Activated T-helper 2 cell treated with anti-CD3 and anti-CD28 coated beads, Interferon-gamma antibody, Interleukin-2, Interleukin-4, amounts not matched to agents 10 μg/mL and 5 μg/mL and 100 μg/mL, durations not matched to agents 14 hours and 24 hours and 36 hours (primary cell): ENCODE measurements around the gene PHTF1. TPM values are rescaled to one million over a fixed set of nuclear protein-coding genes. Genes with fewer than 3 reads are reported as not detected.

Experiments
- DNase-seq: peaks from one replicate; pipeline ENCODE4 v3.0.0; 2021; ENCODE audit warnings: low spot score
- H3K27ac Mint-ChIP-seq: one replicate; pipeline ENCODE4 v1.8.0; 2021; ENCODE audit warnings: mixed read lengths
- H3K27me3 Mint-ChIP-seq: one replicate; pipeline ENCODE4 v1.8.0; 2021; ENCODE audit warnings: low read depth, mixed read lengths
- H3K36me3 Mint-ChIP-seq: one replicate; pipeline ENCODE4 v1.8.0; 2021; ENCODE audit warnings: low read depth, mixed read lengths
- H3K4me1 Mint-ChIP-seq: one replicate; pipeline ENCODE4 v1.8.0; 2021; ENCODE audit warnings: low read depth, mixed read lengths
- H3K4me3 Mint-ChIP-seq: one replicate; pipeline ENCODE4 v1.8.0; 2021; ENCODE audit warnings: low read depth, mild to moderate bottlenecking, moderate library complexity, mixed read lengths
- H3K9me3 Mint-ChIP-seq: one replicate; pipeline ENCODE4 v1.8.0; 2021; ENCODE audit warnings: mixed read lengths
- intact Hi-C: fragments of 100-400 bp; cut with micrococcal nuclease; formaldehyde crosslinking; loops from one replicate; pipeline ENCODE4 v1.15.1; 2023
- total RNA-seq: library from RNA; stranded (reverse); gene quantifications from 2 replicates; pipeline ENCODE4 v1.2.3, GENCODE V29; 2022

Gene PHTF1
- 22.0 and 22.5 TPM in 2 replicates for total RNA-seq

- H3K27me3 Mint-ChIP-seq, result no peaks in the 10 kb centered on the region
- no peaks in the 10 kb centered on the region for H3K9me3 Mint-ChIP-seq
- peaks cover 25% of the 10 kb centered on the region for H3K4me1 Mint-ChIP-seq
- peak; percentile 54 for DNase-seq
- H3K27ac Mint-ChIP-seq, result peak within 1 kb of the TSS; percentile 95
- H3K4me3 Mint-ChIP-seq, result peak within 1 kb of the TSS; percentile 95
- intact Hi-C loops, result loop anchor here (2.0 to 5.0 kb wide), 5 partner anchors 27 to 617 kb away; partner anchors contain the start of gene RSBN1
- peaks cover 42% of the 10 kb centered on the region for H3K36me3 Mint-ChIP-seq
Observed at GRCh38 chr1:113759333-113760101, at the start of gene PHTF1. Gene PHTF1, minus strand, starts transcription at chr1:113759486. Its CDS starts 783 bp downstream, at chr1:113758703.

GRCh38 chr1:113808450-113809195 lies 49.3 kb upstream of the PHTF1 start:
- Mint-ChIP-seq H3K36me3 (peaks cover 62% of the 10 kb centered on the region), H3K27me3 (no peaks in the 10 kb centered on the region), H3K4me3 (peak overlapping the region; percentile 17), H3K9me3 (no peaks in the 10 kb centered on the region), H3K4me1 (peaks cover 46% of the 10 kb centered on the region), H3K27ac (peak overlapping the region; percentile 3)
- no peak for DNase-seq
- intact Hi-C loops, result loop anchor here (5.0 kb wide), 1 partner anchor 534 kb away; no protein-coding TSS in a partner anchor

GRCh38 chr1:113805639-113806038 lies 46.4 kb upstream of the PHTF1 start:
- Mint-ChIP-seq H3K36me3 (peaks cover 72% of the 10 kb centered on the region), H3K27me3 (no peaks in the 10 kb centered on the region), H3K4me1 (peaks cover 61% of the 10 kb centered on the region), H3K4me3 (no peak overlapping the region), H3K9me3 (peaks cover 9% of the 10 kb centered on the region), H3K27ac (no peak overlapping the region)
- DNase-seq, result no peak
- intact Hi-C loops, result loop anchor here (5.0 kb wide), 1 partner anchor 537 kb away; no protein-coding TSS in a partner anchor

DNA sequence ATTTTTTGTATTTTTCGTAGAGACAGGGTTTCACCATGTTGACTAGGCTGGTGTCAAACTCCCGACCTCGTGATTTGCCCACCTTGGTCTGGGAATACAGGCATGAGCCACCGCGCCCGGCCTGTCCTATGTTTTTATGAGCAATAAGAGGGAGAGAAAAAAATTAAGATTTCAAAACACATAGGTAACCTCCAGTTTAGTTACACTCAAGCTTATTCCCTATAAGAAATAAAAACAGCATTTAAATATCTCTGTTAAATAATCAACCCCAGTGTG lies 45.9 kb upstream of the PHTF1 start:
- peaks cover 62% of the 10 kb centered on the region for H3K4me1 Mint-ChIP-seq
- peaks cover 9% of the 10 kb centered on the region for H3K9me3 Mint-ChIP-seq
- peaks cover 72% of the 10 kb centered on the region for H3K36me3 Mint-ChIP-seq
- DNase-seq, result no peak
- intact Hi-C loops, result loop anchor here (5.0 kb wide), 1 partner anchor 537 kb away; no protein-coding TSS in a partner anchor
- no peak overlapping the region for H3K4me3 Mint-ChIP-seq
- no peak overlapping the region for H3K27ac Mint-ChIP-seq
- no peaks in the 10 kb centered on the region for H3K27me3 Mint-ChIP-seq

GRCh38 chr1:113804421-113805255 lies 45.4 kb upstream of the PHTF1 start:
- Mint-ChIP-seq H3K36me3 (peaks cover 68% of the 10 kb centered on the region), H3K9me3 (peaks cover 9% of the 10 kb centered on the region), H3K4me3 (no peak overlapping the region), H3K4me1 (peaks cover 58% of the 10 kb centered on the region), H3K27ac (peak overlapping the region; percentile 40), H3K27me3 (no peaks in the 10 kb centered on the region)
- intact Hi-C loops, result loop anchor here (5.0 kb wide), 2 partner anchors 47 to 538 kb away; partner anchors contain the start of gene PHTF1
- no peak for DNase-seq

- peaks cover 63% of the 10 kb centered on the region for H3K36me3 Mint-ChIP-seq
- no peak overlapping the region for H3K4me3 Mint-ChIP-seq
Observed at GRCh38 chr1:113802367-113803007, 43.2 kb upstream of the PHTF1 start.

DNA sequence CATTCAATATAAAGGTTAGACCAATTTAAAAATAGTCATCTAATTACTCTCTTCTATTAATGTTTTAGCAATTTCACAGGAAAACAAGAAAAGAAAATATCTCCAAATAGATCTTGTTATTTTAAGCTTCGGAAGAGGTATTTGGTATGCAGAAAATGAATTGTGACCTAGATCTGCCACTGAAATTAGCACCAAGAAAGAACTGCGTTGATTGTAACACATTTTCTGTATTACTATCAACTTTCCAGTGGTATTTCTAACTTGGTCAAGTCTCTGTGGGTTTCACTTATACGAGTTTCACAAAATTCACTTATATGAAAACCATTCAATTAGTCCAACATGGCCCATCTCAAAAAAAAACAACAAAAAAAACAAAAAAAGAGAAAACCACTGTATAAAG lies 41.2 kb upstream of the PHTF1 start:
- Mint-ChIP-seq H3K36me3 (peaks cover 62% of the 10 kb centered on the region), H3K9me3 (peaks cover 9% of the 10 kb centered on the region), H3K27me3 (no peaks in the 10 kb centered on the region), H3K4me3 (no peak overlapping the region), H3K27ac (no peak overlapping the region), H3K4me1 (peaks cover 51% of the 10 kb centered on the region)
- intact Hi-C loops, result loop anchor here (1.0 to 5.0 kb wide), 2 partner anchors 13 to 43 kb away; partner anchors contain the start of gene PHTF1
- no peak for DNase-seq

More at GRCh38 chr1:113802367-113803007, 43.2 kb upstream of the PHTF1 start:
- Mint-ChIP-seq H3K9me3 (peaks cover 9% of the 10 kb centered on the region), H3K27me3 (no peaks in the 10 kb centered on the region), H3K4me1 (peaks cover 57% of the 10 kb centered on the region), H3K27ac (peak overlapping the region; percentile 52)
- no peak for DNase-seq
- intact Hi-C loops, result loop anchor here (1.0 to 5.0 kb wide), 2 partner anchors 10 to 45 kb away; partner anchors contain the start of genes PHTF1 and RSBN1

GRCh38 chr1:113797472-113797871 lies 38.2 kb upstream of the PHTF1 start:
- Mint-ChIP-seq H3K27ac (no peak overlapping the region), H3K4me3 (no peak overlapping the region), H3K36me3 (peaks cover 61% of the 10 kb centered on the region), H3K4me1 (peaks cover 44% of the 10 kb centered on the region), H3K9me3 (peaks cover under 1% of the 10 kb centered on the region), H3K27me3 (no peaks in the 10 kb centered on the region)
- intact Hi-C loops, result no loop called here
- DNase-seq, result no peak

- DNase-seq, result no peak
- H3K4me1 Mint-ChIP-seq, result peaks cover 45% of the 10 kb centered on the region
- H3K27ac Mint-ChIP-seq, result no peak overlapping the region
- intact Hi-C loops, result no loop called here
- no peak overlapping the region for H3K4me3 Mint-ChIP-seq
- H3K27me3 Mint-ChIP-seq, result no peaks in the 10 kb centered on the region
- peaks cover 70% of the 10 kb centered on the region for H3K36me3 Mint-ChIP-seq
- no peaks in the 10 kb centered on the region for H3K9me3 Mint-ChIP-seq
Observed at GRCh38 chr1:113793878-113794834, 34.9 kb upstream of the PHTF1 start.

DNA sequence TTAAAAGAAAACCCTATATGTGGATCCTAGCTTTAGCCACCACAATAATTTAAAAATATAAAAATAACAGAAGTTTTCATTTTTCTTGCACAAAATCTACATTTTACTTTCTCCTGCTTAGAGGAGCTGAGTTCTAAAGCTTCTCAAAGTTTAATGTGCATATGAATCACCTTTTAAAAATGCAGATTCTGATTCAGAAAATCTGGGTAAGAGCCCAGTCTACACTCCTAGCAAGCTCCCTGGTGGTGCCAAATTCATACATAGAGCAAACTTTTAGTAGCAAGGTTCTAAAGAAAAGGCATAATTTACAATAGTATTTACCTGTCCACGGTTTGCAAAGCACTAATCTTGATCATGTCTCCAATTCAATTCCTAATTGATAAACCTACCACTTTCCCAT lies 33.7 kb upstream of the PHTF1 start:
- DNase-seq, result no peak
- Mint-ChIP-seq H3K4me3 (no peak overlapping the region), H3K4me1 (peaks cover 44% of the 10 kb centered on the region), H3K27me3 (no peaks in the 10 kb centered on the region), H3K27ac (no peak overlapping the region), H3K9me3 (peaks cover 2% of the 10 kb centered on the region), H3K36me3 (peaks cover 80% of the 10 kb centered on the region)
- intact Hi-C loops, result no loop called here

GRCh38 chr1:113792471-113792870 lies 33.2 kb upstream of the PHTF1 start:
- H3K36me3 Mint-ChIP-seq, result peaks cover 80% of the 10 kb centered on the region
- H3K27ac Mint-ChIP-seq, result peak overlapping the region; percentile 50
- H3K4me3 Mint-ChIP-seq, result no peak overlapping the region
- peaks cover 4% of the 10 kb centered on the region for H3K9me3 Mint-ChIP-seq
- no peaks in the 10 kb centered on the region for H3K27me3 Mint-ChIP-seq
- intact Hi-C loops, result no loop called here
- no peak for DNase-seq
- peaks cover 47% of the 10 kb centered on the region for H3K4me1 Mint-ChIP-seq
